Fibroblast of mammary gland (primary cell): Measurements from ENCODE around the gene LRMDA.
"Not testable (repeated sequence)": the region's sequence is repeated elsewhere in the genome, so short reads cannot be mapped to it uniquely, and the experiment has no call there.

Experiments
- DNase-seq: peaks from one replicate; pipeline ENCODE4 v3.0.0-alpha.2; 2010; ENCODE audit warnings: low read depth
- H3K4me3 ChIP-seq: 2 replicates; pipeline ENCODE4 v1.5.1; 2011; ENCODE audit warnings: low read depth, mild to moderate bottlenecking, low read length, moderate library complexity; ENCODE audit not compliant: control insufficient read depth
- CTCF ChIP-seq: conservative IDR thresholded peaks from 2 replicates; pipeline ENCODE4 v1.5.1; 2011; ENCODE audit warnings: low read depth, low read length, inconsistent platforms; ENCODE audit not compliant: control insufficient read depth, insufficient read depth

LRMDA gene

GRCh38 chr10:76504823-76505222 is 1073.4 kb downstream of the LRMDA start:
- no peak for DNase-seq
- no peak overlapping the region for H3K4me3 ChIP-seq
- TF ChIP-seq CTCF = no peak

DNA sequence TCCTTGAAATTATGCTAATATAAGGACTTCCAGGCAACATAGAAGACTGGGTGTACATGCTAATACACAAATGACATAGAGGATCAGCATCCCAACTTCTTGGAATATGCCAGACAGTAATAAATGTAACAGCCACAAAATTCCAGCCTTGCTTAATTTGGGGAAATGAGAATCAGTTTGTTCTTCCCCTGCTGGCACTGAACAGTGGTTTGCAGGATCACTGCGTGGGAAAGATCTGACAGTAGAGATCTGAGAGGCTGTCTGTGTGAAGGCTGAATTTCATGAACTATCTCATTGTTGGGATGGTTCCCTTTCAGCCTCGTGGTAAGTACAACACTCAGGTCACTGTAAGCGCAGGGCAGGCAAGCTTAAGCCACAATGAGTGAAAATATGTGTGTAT is 1078.0 kb downstream of the LRMDA start:
- TF ChIP-seq CTCF = no peak
- H3K4me3 ChIP-seq = no peak overlapping the region
- no peak for DNase-seq

DNA sequence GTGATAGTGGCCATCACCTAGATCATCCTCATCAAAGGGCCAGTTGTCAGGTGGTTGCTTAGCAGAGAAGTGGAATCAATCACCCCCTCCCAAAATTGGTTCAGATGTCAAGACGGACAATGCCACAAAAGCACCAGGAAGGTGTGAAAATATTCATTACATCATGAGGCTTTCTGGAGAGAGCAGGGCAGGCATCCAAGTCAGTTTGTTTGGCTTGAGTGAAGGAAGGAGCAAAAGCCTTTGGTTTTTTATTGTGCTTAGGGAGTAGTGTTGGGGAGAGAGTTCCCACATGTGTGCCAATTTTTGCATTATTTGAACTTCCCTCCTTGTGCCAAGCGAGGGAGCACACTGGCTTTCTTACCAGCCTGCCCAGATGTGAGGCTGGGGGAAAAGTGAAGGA is 1082.9 kb downstream of the LRMDA start:
- H3K4me3 ChIP-seq = no peak overlapping the region
- no peak for TF ChIP-seq CTCF
- no peak for DNase-seq

GRCh38 chr10:76514869-76515268 is 1083.4 kb downstream of the LRMDA start:
- DNase-seq = no peak
- H3K4me3 ChIP-seq = no peak overlapping the region
- no peak for TF ChIP-seq CTCF

DNA sequence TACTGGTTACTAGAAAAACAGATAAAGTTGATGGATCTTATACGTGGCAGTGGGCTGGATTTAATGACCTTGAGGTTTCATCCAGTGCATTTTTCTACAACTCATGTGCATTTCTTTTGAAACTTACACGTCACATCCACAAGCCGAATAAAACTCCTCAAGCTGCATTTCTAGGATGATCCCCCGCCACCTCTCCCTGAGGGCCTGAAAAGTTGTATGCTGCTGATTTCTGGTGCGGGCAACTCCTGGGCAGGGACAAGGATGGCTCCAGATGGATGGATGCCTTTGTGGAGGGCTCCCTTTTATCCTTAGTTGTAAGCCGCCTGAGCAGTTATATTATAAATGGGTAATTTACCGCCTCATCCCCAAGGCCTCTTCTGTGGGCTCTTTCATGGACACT is 1091.1 kb downstream of the LRMDA start:
- no peak overlapping the region for H3K4me3 ChIP-seq
- TF ChIP-seq CTCF = no peak
- DNase-seq = no peak

- TF ChIP-seq CTCF = no peak
- no peak for DNase-seq
- no peak overlapping the region for H3K4me3 ChIP-seq
Observed at GRCh38 chr10:76523246-76523645, 1091.8 kb downstream of the LRMDA start.

GRCh38 chr10:76523791-76524351 is 1092.4 kb downstream of the LRMDA start:
- H3K4me3 ChIP-seq = no peak overlapping the region
- no peak for DNase-seq
- no peak for TF ChIP-seq CTCF

DNA sequence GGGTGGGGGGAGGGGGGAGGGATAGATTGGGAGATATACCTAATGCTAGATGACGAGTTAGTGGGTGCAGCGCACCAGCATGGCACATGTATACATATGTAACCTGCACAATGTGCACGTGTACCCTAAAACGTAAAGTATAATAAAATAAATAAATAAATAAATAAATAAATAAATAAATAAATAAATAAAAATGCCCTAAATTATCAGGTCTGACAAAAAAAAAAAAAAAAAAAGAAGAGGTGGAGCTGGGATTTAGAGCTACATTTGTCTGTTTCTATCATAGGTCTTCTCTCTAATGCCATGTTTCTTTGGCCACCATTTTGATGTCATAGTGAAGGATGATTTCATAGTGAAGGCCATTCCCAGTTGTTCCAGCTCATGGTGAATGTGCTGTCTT is 1095.4 kb downstream of the LRMDA start:
- not testable (repeated sequence) for DNase-seq, H3K4me3 ChIP-seq
